Neural cell (in vitro differentiated cells): ENCODE measurements around the gene ELP4.

Experiments
- CTCF ChIP-seq: fragments of 450-650 bp; IDR thresholded peaks from 2 replicates; pipeline ENCODE4 v1.5.1; 2014; ENCODE audit warnings: antibody characterized with exemption, mild to moderate bottlenecking, moderate library complexity; ENCODE audit not compliant: poor library complexity, severe bottlenecking
- EP300 ChIP-seq: fragments of 450-650 bp; conservative IDR thresholded peaks from 2 replicates; pipeline ENCODE4 v1.6.1; 2014; ENCODE audit warnings: antibody characterized with exemption, mild to moderate bottlenecking, moderate library complexity; ENCODE audit not compliant: poor library complexity, severe bottlenecking
- EZH2 ChIP-seq: fragments of 200-600, 300-800 bp; shearing (Covaris generic), sonication (generic); IDR thresholded peaks from 2 replicates; pipeline ENCODE4 v1.6.1; 2014; ENCODE audit warnings: antibody characterized with exemption, low read length, borderline replicate concordance, mild to moderate bottlenecking; ENCODE audit not compliant: insufficient read depth, poor library complexity, severe bottlenecking
- POLR2AphosphoS5 ChIP-seq: IDR thresholded peaks from 2 replicates; pipeline ENCODE4 v1.6.1; 2012
- REST ChIP-seq: IDR thresholded peaks from 2 replicates; pipeline ENCODE4 v1.6.1; 2012; ENCODE audit warnings: borderline replicate concordance
- TAF1 ChIP-seq: IDR thresholded peaks from 2 replicates; pipeline ENCODE4 v1.6.1; 2012; ENCODE audit warnings: low read depth

DNA sequence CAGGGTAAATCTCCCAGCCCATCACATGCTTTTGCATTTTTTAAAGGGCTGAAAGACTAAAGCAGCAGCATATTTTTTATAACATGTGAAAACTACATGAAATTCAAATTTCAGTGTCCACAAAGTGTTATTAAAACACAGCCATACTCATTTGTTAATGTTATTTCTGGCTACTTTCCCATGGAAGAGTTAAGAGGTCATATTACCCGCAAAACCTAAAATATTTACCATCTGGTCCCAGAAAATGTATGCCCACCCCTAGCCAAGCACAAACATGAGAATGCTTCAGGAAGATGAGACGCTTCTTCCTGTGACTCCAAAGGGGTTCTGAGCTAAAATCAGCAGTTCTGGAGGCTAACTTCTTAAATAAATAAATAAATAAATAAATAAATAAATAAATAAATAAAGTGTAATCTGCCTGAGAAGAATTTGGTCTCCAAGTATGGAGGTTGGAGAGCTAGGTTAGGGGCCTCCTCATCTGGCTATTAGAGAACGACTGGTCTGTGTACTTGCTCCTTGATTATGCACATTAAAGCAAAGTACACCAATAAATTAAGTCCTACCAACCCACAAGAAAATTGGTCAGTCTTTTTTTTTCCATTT, 9.9 kb upstream of the ELP4 start:
- TF ChIP-seq POLR2AphosphoS5 (no peak), REST (no peak), EP300 (no peak), CTCF (no peak), TAF1 (no peak), EZH2 (no peak)
